HepG2 (cell line): Measurements from ENCODE around the gene ZFPM1. TPM values are rescaled to one million over a fixed set of nuclear protein-coding genes. Genes with fewer than 3 reads are reported as not detected.

Experiments
- CSRNP1 ChIP-seq: sonication (generic); formaldehyde crosslinking; IDR thresholded peaks from 2 replicates; pipeline ENCODE4 v1.8.1; 2023; ENCODE audit warnings: mild to moderate bottlenecking, missing genetic modification reagents
- MBD4 ChIP-seq: IDR thresholded peaks from 2 replicates; pipeline ENCODE4 v1.6.1; 2012; ENCODE audit warnings: low read length, inconsistent platforms, borderline replicate concordance
- NBN ChIP-seq: fragments of 450-650 bp; conservative IDR thresholded peaks from 2 replicates; pipeline ENCODE4 v1.6.1; 2017
- SOX5 ChIP-seq: IDR thresholded peaks from 2 replicates; pipeline ENCODE4 v1.6.1; 2016; ENCODE audit warnings: borderline replicate concordance
- ZFX ChIP-seq: sonication (generic); formaldehyde crosslinking; IDR thresholded peaks from 2 replicates; pipeline ENCODE4 v1.4.0; 2020; ENCODE audit warnings: mild to moderate bottlenecking, low read depth, missing genetic modification reagents, moderate library complexity
- ZNF318 ChIP-seq: sonication (generic); formaldehyde crosslinking; IDR thresholded peaks from 2 replicates; pipeline ENCODE4 v1.4.0; 2020; ENCODE audit warnings: mild to moderate bottlenecking, missing genetic modification reagents
- ZNF839 ChIP-seq: sonication (generic); formaldehyde crosslinking; IDR thresholded peaks from 2 replicates; pipeline ENCODE4 v1.4.0; 2020; ENCODE audit warnings: missing genetic modification reagents, mild to moderate bottlenecking, borderline replicate concordance
- ZSCAN9 ChIP-seq: IDR thresholded peaks from 2 replicates; pipeline ENCODE4 v1.6.1; 2016; ENCODE audit warnings: borderline replicate concordance
- polyA plus RNA-seq, 8 experiments: library from polyadenylated mRNA; depleted of rRNA in 3 of 8; stranded (reverse) in 7 of 8; unstranded in 1 of 8; fragments of >200 nt; fragmentation: Illumina TruSeq in 4 of 8; extraction: Trizol in 4 of 8; gene quantifications; 2 replicates each; pipeline versions ENCODE4 v1.2.1 to v1.2.3, GENCODE V29; 2011 to 2016; ENCODE audit warnings: low read depth in 4 of 8, missing spikeins in 1 of 8, mixed read lengths in 1 of 8; ENCODE audit not compliant: insufficient read depth in 1 of 8
- total RNA-seq, 5 experiments: library from RNA; depleted of rRNA; stranded (reverse); fragments of >200 nt; fragmentation: Illumina TruSeq; extraction: Trizol; gene quantifications; 2 replicates each; pipeline ENCODE4 v1.2.3, GENCODE V29; 2016; ENCODE audit warnings: low read depth in 1 of 5
- TF ChIP-seq, protein P1 (sequence below), 2 experiments: sonication (generic) in 1 of 2; formaldehyde crosslinking in 1 of 2; IDR thresholded peaks; 2 replicates each; pipeline versions ENCODE4 v1.4.0 to v1.6.1; 2016 to 2020; ENCODE audit warnings: borderline replicate concordance in 1 of 2, low read depth in 1 of 2, mild to moderate bottlenecking in 1 of 2, missing genetic modification reagents in 1 of 2
- TF ChIP-seq, protein P2 (sequence below): sonication (generic); formaldehyde crosslinking; IDR thresholded peaks from 2 replicates; pipeline ENCODE4 v1.8.0; 2022; ENCODE audit warnings: missing genetic modification reagents, mild to moderate bottlenecking, borderline replicate concordance
- TF ChIP-seq, protein P3 (sequence below): sonication (generic); formaldehyde crosslinking; IDR thresholded peaks from 2 replicates; pipeline ENCODE4 v1.4.0; 2020; ENCODE audit warnings: mild to moderate bottlenecking, missing genetic modification reagents

The ZFPM1 gene
- total and polyA plus RNA-seq, 2 of the 13 experiments (the other 11 are each of a cell fraction or from before 2014, with no cell fraction given), result 1.3 to 3.8 TPM

- TF ChIP-seq, protein P1, sequence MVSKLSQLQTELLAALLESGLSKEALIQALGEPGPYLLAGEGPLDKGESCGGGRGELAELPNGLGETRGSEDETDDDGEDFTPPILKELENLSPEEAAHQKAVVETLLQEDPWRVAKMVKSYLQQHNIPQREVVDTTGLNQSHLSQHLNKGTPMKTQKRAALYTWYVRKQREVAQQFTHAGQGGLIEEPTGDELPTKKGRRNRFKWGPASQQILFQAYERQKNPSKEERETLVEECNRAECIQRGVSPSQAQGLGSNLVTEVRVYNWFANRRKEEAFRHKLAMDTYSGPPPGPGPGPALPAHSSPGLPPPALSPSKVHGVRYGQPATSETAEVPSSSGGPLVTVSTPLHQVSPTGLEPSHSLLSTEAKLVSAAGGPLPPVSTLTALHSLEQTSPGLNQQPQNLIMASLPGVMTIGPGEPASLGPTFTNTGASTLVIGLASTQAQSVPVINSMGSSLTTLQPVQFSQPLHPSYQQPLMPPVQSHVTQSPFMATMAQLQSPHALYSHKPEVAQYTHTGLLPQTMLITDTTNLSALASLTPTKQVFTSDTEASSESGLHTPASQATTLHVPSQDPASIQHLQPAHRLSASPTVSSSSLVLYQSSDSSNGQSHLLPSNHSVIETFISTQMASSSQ (IDR thresholded peaks at IDR 0.05; ENCODE audit: low read depth), result no peak
- TF ChIP-seq, protein P1 (CRISPR knock-in tag; IDR thresholded peaks at IDR 0.05; ENCODE audit: borderline replicate concordance), result no peak
- no peak for TF ChIP-seq ZNF839 (CRISPR knock-in tag)
- peak; percentile 34; the same call in 1 of the 2 replicates for TF ChIP-seq SOX5 (CRISPR knock-in tag)
- no peak for TF ChIP-seq MBD4
- TF ChIP-seq, protein P2, sequence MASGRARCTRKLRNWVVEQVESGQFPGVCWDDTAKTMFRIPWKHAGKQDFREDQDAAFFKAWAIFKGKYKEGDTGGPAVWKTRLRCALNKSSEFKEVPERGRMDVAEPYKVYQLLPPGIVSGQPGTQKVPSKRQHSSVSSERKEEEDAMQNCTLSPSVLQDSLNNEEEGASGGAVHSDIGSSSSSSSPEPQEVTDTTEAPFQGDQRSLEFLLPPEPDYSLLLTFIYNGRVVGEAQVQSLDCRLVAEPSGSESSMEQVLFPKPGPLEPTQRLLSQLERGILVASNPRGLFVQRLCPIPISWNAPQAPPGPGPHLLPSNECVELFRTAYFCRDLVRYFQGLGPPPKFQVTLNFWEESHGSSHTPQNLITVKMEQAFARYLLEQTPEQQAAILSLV (CRISPR knock-in tag), result peak; percentile 57
- no peak for TF ChIP-seq ZSCAN9 (CRISPR knock-in tag)
- TF ChIP-seq ZFX, result peak; percentile 65
- TF ChIP-seq CSRNP1, result no peak
- TF ChIP-seq ZNF318 (CRISPR knock-in tag), result no peak
- TF ChIP-seq, protein P3, sequence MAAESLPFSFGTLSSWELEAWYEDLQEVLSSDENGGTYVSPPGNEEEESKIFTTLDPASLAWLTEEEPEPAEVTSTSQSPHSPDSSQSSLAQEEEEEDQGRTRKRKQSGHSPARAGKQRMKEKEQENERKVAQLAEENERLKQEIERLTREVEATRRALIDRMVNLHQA (CRISPR knock-in tag), result no peak
- no peak for TF ChIP-seq NBN
Measured at GRCh38 chr16:88558457-88559442, 105.7 kb downstream of the ZFPM1 start (continued).
